Epithelial cell of proximal tubule (primary cell): ENCODE measurements around the gene FNTB. TPM values are rescaled to one million over a fixed set of nuclear protein-coding genes. Genes with fewer than 3 reads are reported as not detected.

Experiments used
- DNase-seq: peaks from one replicate; pipeline ENCODE4 v3.0.0-alpha.2; 2011; ENCODE audit warnings: low read depth
- H3K4me3 ChIP-seq: 2 replicates; pipeline ENCODE4 v1.5.1; 2011; ENCODE audit warnings: low read depth, mild to moderate bottlenecking, low read length
- total RNA-seq: library from RNA; depleted of rRNA; stranded (reverse); fragments of >200 nt; gene quantifications from 2 replicates; pipeline ENCODE4 v1.2.3, GENCODE V29; 2015
- TF ChIP-seq, protein P1 (sequence below): conservative IDR thresholded peaks from 2 replicates; pipeline ENCODE4 v1.5.1; 2012; ENCODE audit warnings: low read depth, mild to moderate bottlenecking, low read length

Gene FNTB
- total RNA-seq, 1 donor from 2014 or later = 16.6 TPM

DNA sequence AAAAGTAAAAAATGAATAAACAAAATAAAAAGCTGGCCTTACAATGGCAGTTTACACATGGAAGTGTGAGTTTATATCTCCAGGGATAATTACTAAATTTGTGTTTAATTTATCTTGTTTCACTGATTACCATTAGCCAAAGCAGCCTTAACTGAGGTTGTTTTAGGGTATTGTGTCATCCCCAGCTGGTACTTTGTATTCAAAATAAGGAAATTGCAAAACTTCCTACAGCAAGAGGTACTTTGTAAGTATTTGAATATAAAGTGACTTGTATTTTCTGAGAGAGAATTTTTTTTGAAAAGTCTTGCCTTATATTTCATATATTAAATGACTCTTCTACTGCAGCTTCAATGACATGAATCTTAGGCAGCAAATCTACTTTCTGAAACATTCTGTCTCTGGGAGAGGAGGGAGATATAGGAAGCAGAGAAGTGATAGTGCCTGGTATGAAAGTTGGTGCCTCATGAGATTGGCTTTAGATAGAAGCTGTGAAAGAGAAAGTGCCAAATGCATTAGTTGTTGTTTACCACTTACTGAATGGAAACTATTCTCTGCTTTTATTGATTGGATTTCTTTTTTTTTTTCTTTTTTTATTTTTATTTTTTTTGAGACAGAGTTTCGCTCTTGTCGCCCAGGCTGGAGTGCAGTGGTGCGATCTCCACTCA lies 6.7 kb downstream of the FNTB start:
- TF ChIP-seq, protein P1, sequence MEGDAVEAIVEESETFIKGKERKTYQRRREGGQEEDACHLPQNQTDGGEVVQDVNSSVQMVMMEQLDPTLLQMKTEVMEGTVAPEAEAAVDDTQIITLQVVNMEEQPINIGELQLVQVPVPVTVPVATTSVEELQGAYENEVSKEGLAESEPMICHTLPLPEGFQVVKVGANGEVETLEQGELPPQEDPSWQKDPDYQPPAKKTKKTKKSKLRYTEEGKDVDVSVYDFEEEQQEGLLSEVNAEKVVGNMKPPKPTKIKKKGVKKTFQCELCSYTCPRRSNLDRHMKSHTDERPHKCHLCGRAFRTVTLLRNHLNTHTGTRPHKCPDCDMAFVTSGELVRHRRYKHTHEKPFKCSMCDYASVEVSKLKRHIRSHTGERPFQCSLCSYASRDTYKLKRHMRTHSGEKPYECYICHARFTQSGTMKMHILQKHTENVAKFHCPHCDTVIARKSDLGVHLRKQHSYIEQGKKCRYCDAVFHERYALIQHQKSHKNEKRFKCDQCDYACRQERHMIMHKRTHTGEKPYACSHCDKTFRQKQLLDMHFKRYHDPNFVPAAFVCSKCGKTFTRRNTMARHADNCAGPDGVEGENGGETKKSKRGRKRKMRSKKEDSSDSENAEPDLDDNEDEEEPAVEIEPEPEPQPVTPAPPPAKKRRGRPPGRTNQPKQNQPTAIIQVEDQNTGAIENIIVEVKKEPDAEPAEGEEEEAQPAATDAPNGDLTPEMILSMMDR = no peak
- no peak overlapping the region for H3K4me3 ChIP-seq
- DNase-seq = no peak

DNA sequence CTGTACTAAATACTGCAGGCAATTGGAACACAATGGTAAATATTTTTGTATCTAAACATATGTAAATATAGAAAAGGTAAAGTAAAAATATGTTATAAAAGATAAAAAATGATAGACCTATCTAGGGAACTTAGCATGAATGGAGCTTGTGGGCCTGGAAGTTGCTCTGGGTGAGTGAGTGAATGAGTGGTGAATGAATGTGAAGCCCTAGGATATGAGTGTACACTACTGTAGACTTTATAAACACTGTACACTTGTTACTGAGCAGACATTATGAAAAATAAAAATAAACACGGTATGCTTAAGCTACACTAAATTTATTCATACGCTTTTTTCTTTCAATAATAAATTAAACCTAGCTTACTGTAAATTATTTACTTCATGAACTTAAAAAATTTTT lies 7.8 kb downstream of the FNTB start:
- TF ChIP-seq, protein P1 = no peak
- DNase-seq = no peak
- H3K4me3 ChIP-seq = no peak overlapping the region

DNA sequence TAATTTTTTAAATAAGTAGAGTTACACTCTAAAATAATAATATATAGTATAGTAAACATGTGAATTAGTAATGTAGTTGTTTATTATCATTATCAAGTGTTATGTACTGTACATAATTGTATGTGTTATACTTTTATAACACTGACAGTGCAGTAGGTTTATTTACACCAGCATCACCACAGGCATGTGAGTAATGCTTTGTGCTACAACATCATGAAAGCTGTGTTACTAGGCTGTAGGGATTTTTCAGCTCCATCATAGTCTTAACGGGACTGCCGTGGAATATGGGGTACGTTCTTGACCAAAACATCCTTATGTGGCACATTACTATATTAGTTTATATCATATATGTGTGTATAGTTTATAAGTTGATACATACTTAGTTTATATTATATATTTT lies 8.6 kb downstream of the FNTB start:
- no peak for DNase-seq
- TF ChIP-seq, protein P1 = no peak

DNA sequence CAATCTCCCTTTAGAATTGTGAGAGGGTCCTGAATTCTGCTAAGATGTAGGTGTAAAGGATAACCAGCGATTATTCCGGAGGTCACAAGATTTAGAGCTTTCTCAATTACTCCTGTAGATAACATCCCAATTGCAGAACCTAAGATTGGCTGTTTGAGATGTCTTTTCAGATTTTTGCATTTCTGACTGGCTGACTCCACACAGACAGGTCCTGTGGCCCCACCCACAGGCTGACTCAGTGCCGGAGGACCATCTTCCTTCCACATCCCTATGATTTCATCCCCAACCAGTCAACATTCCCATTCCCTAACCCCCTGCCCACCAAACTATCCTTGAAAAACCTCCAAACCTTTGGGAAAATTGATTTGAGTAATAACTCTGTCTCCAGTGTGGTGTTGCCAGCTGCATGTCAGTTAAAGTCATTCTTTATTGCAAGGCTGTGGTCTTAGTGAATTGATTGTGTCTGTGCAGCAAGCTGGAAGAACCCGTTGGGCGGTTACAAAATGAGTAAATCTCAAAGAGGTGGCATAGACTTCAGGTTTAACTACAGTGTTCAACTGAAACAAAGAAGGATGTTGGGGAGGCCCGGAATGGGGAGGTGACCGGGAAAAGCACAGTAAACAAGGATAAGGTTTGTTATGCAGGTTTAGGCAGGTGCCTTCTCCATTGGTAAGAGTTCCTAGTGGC lies 10.6 kb downstream of the FNTB start:
- no peak for DNase-seq
- TF ChIP-seq, protein P1 = no peak
- no peak overlapping the region for H3K4me3 ChIP-seq

More for the DNA sequence above, 8.6 kb downstream of the FNTB start:
- H3K4me3 ChIP-seq = no peak overlapping the region

DNA sequence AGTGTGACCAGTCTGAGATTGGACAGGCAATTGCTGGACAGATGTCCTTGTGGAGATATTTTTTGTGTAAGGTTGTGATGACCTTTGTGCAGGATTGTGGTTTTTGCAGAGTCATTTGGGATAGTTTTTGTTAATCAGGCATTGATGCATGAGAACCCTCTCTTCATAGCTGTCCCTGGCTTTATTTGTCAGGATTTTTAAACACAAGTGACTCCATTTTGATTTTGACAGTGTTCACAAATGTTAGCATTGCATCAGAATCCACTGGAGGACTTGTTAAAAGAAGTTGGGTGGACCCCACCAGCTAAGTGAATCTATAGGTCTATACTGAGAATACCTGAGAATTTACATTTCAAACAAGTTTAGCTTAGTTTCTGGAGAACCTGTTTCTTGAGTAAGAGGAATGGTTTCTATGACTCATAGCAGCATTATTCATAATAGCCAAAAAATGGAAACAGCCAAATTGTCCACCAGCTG lies 11.8 kb downstream of the FNTB start:
- DNase-seq = no peak
- no peak overlapping the region for H3K4me3 ChIP-seq
- TF ChIP-seq, protein P1 = no peak

DNA sequence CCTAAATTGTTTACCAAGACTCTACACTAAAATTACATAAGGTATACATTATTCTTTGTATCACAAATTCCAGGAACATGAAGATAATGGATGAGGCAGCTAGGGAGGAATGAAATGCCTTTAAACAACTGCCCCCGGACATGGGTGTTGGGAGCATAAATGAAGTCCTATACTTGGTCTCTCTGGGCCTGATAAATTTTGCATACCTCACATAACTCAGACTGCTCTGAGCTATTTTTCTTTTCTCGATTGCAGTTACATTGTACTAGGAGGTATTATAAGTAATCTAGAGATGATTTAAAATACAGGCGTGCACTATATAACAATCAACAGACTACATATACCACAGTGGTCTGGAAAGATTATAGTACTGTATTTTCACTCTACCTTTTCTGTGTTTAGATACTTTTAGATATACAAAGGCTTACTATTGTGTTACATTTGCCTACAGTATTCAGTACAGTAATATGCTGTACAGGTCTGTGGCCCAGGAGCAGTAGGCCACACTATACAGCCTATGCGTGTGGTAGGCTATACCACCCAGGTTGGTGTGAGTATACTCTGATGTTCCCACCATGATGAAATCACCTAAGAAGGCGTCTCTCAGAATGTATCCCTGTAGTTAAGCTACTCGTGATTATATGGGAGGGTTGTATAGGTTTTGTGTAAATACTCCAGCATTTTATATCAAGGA lies 14.3 kb downstream of the FNTB start:
- H3K4me3 ChIP-seq = no peak overlapping the region
- TF ChIP-seq, protein P1 = no peak
- DNase-seq = no peak
